SW 1271 (cell line): ENCODE results near the gene GRK7.
"Not testable (repeated sequence)": the region's sequence is repeated elsewhere in the genome, so short reads cannot be mapped to it uniquely, and the experiment has no call there.

Source experiments
- DNase-seq, 2 experiments: peaks; one replicate each; lab custom pipeline; 2025; lab: John Stamatoyannopoulos, UW

GRK7 gene

GRCh38 chr3:141762552-141762951 is 656 bp upstream of the GRK7 start:
- DNase-seq = not testable (repeated sequence)

GRCh38 chr3:141764045-141764444 is 837 bp downstream of the GRK7 start:
- DNase-seq = no peak

- DNase-seq = no peak
Measured at GRCh38 chr3:141764465-141764864, 1.3 kb downstream of the GRK7 start.

- DNase-seq = no peak
Measured at GRCh38 chr3:141764986-141765385, 1.8 kb downstream of the GRK7 start.

GRCh38 chr3:141767066-141767465 is 3.9 kb downstream of the GRK7 start:
- DNase-seq = no peak

GRCh38 chr3:141769221-141769894 is 6.2 kb downstream of the GRK7 start:
- DNase-seq = no peak

- DNase-seq = no peak
Measured at GRCh38 chr3:141773676-141774075, 10.5 kb downstream of the GRK7 start.

- no peak for DNase-seq
Measured at GRCh38 chr3:141776376-141776775, 13.2 kb downstream of the GRK7 start.

- no peak for DNase-seq
Measured at GRCh38 chr3:141776885-141777284, 13.7 kb downstream of the GRK7 start.

GRCh38 chr3:141777957-141778813 is 15.0 kb downstream of the GRK7 start:
- no peak for DNase-seq

- no peak for DNase-seq
Measured at GRCh38 chr3:141779667-141780066, 16.5 kb downstream of the GRK7 start.

- DNase-seq = no peak
Measured at GRCh38 chr3:141782386-141782932, 19.3 kb downstream of the GRK7 start.

- DNase-seq = no peak
Measured at GRCh38 chr3:141783632-141784031, 20.4 kb downstream of the GRK7 start.

- no peak for DNase-seq
Measured at GRCh38 chr3:141784096-141784495, 20.9 kb downstream of the GRK7 start.

- no peak for DNase-seq
Measured at GRCh38 chr3:141784531-141784930, 21.3 kb downstream of the GRK7 start.

GRCh38 chr3:141788149-141788548 is 24.9 kb downstream of the GRK7 start:
- DNase-seq = no peak

- DNase-seq = not testable (repeated sequence)
Measured at GRCh38 chr3:141788750-141789149, 25.5 kb downstream of the GRK7 start.

- peak in 1 of 2 experiments; percentile 12 for DNase-seq
Measured at GRCh38 chr3:141789281-141789680, 26.1 kb downstream of the GRK7 start.

- no peak for DNase-seq
Measured at GRCh38 chr3:141790171-141790570, 27.0 kb downstream of the GRK7 start.

GRCh38 chr3:141792495-141792894 is 29.3 kb downstream of the GRK7 start:
- DNase-seq = no peak

- DNase-seq = no peak
Measured at GRCh38 chr3:141793476-141794260, 30.5 kb downstream of the GRK7 start.

- no peak for DNase-seq
Measured at GRCh38 chr3:141795276-141795675, 32.1 kb downstream of the GRK7 start.
